ENCODE data around the gene ARHGEF25. TPM values are rescaled to one million over a fixed set of nuclear protein-coding genes. Genes with fewer than 3 reads are reported as not detected.

Gene ARHGEF25
- total RNA-seq, 1 donor from 2014 or later, result 9.7 TPM

- Histone ChIP-seq H3K4me3 (peak overlapping the region; percentile 83), H3K4me1 (peaks cover 86% of the 10 kb centered on the region), H3K36me3 (peaks cover 16% of the 10 kb centered on the region), H3K27ac (replicated peaks) (peak overlapping the region; percentile 92), H3K27me3 (ENCODE audit: low read depth) (no peaks in the 10 kb centered on the region), H3K9me3 (replicated peaks) (no peaks in the 10 kb centered on the region)
- DNase-seq, result no peak
- intact Hi-C loops (cut with micrococcal nuclease), result no loop called here
- TF ChIP-seq CTCF (IDR thresholded peaks at IDR 0.05; ENCODE audit: borderline replicate concordance), result no peak
These were observed 4.4 kb upstream of the ARHGEF25 start for GRCh38 chr12:57606821-57607220.

- Histone ChIP-seq H3K27ac (replicated peaks) (peak overlapping the region; percentile 90), H3K27me3 (ENCODE audit: low read depth) (peaks cover 4% of the 10 kb centered on the region), H3K9me3 (replicated peaks) (no peaks in the 10 kb centered on the region), H3K4me1 (peaks cover 97% of the 10 kb centered on the region), H3K36me3 (peaks cover 10% of the 10 kb centered on the region), H3K4me3 (no peak overlapping the region)
- DNase-seq, result no peak
- no peak for TF ChIP-seq CTCF (IDR thresholded peaks at IDR 0.05; ENCODE audit: borderline replicate concordance)
- intact Hi-C loops (cut with micrococcal nuclease), result no loop called here
These were observed 3.1 kb upstream of the ARHGEF25 start for GRCh38 chr12:57607958-57608663.

GRCh38 chr12:57609101-57609780 lies 2.0 kb upstream of the ARHGEF25 start:
- DNase-seq, result no peak
- peak overlapping the region; percentile 87 for H3K4me3 ChIP-seq
- intact Hi-C loops (cut with micrococcal nuclease), result no loop called here
- TF ChIP-seq CTCF (IDR thresholded peaks at IDR 0.05; ENCODE audit: borderline replicate concordance), result no peak
- H3K27ac ChIP-seq (replicated peaks), result peak overlapping the region; percentile 90
- H3K4me1 ChIP-seq, result peaks cover 96% of the 10 kb centered on the region
- peaks cover 18% of the 10 kb centered on the region for H3K36me3 ChIP-seq
- peaks cover 4% of the 10 kb centered on the region for H3K27me3 ChIP-seq (ENCODE audit: low read depth)
- no peaks in the 10 kb centered on the region for H3K9me3 ChIP-seq (replicated peaks)

GRCh38 chr12:57609781-57610553 lies 1.3 kb upstream of the ARHGEF25 start:
- Histone ChIP-seq H3K4me3 (peak overlapping the region; percentile 87), H3K4me1 (peaks cover 96% of the 10 kb centered on the region), H3K27ac (replicated peaks) (peak overlapping the region; percentile 90), H3K36me3 (peaks cover 23% of the 10 kb centered on the region), H3K27me3 (ENCODE audit: low read depth) (peaks cover 4% of the 10 kb centered on the region), H3K9me3 (replicated peaks) (no peaks in the 10 kb centered on the region)
- intact Hi-C loops (cut with micrococcal nuclease), result no loop called here
- peak; percentile 56 for DNase-seq
- TF ChIP-seq CTCF (IDR thresholded peaks at IDR 0.05; ENCODE audit: borderline replicate concordance), result no peak

GRCh38 chr12:57610554-57611107 lies 604 bp upstream of the ARHGEF25 start:
- Histone ChIP-seq H3K27me3 (ENCODE audit: low read depth) (peaks cover 4% of the 10 kb centered on the region), H3K9me3 (replicated peaks) (no peaks in the 10 kb centered on the region), H3K4me3 (peak overlapping the region; percentile 87), H3K4me1 (peaks cover 96% of the 10 kb centered on the region), H3K27ac (replicated peaks) (peak overlapping the region; percentile 90), H3K36me3 (peaks cover 29% of the 10 kb centered on the region)
- TF ChIP-seq CTCF (IDR thresholded peaks at IDR 0.05; ENCODE audit: borderline replicate concordance), result no peak
- intact Hi-C loops (cut with micrococcal nuclease), result no loop called here
- DNase-seq, result peak; percentile 75

Data from left ventricle myocardium inferior (tissue), 1 donor.